Esophagus squamous epithelium (tissue), 5 donors: ENCODE data around the gene DEF6. TPM values are rescaled to one million over a fixed set of nuclear protein-coding genes. Genes with fewer than 3 reads are reported as not detected.
"Not testable (repeated sequence)": the region's sequence is repeated elsewhere in the genome, so short reads cannot be mapped to it uniquely, and the experiment has no call there.

Source experiments
- DNase-seq: peaks from one replicate; lab custom pipeline; 2025; lab: John Stamatoyannopoulos, UW
- H3K27ac ChIP-seq, 4 donors: fragments of 200-600 bp; sonication (generic); one replicate each; pipeline ENCODE4 v1.5.1; 2016 to 2019; ENCODE audit warnings: mild to moderate bottlenecking in 1 of 4
- H3K27me3 ChIP-seq, 4 donors: fragments of 200-600 bp; sonication (generic); 1 replicate in 3 of 4; 2 replicates in 1 of 4; pipeline versions ENCODE4 v1.5.1 to v1.6.0; 2017 to 2021; ENCODE audit warnings: antibody characterized with exemption in 1 of 4
- H3K36me3 ChIP-seq, 3 donors: fragments of 200-600 bp; sonication (generic); one replicate each; pipeline ENCODE4 v1.5.1; 2016 to 2019
- H3K4me1 ChIP-seq, 3 donors: fragments of 200-600 bp; sonication (generic); one replicate each; pipeline ENCODE4 v1.5.1; 2017 to 2019
- H3K4me3 ChIP-seq, 4 donors: fragments of 200-600 bp; sonication (generic); 1 replicate in 3 of 4; 2 replicates in 1 of 4; pipeline ENCODE4 v1.5.1; 2016 to 2019; ENCODE audit warnings: mild to moderate bottlenecking in 2 of 4, moderate library complexity in 1 of 4
- H3K9me3 ChIP-seq, 3 donors: fragments of 200-600 bp; sonication (generic); one replicate each; pipeline ENCODE4 v1.5.1; 2016 to 2019
- CTCF ChIP-seq, 6 experiments: fragments of 450-650 bp in 4 of 6; fragments of 200-600 bp in 2 of 6; sonication (generic) in 2 of 6; IDR thresholded peaks; one replicate each; pipeline ENCODE4 v1.5.1; 2016 to 2019; ENCODE audit warnings: antibody characterized with exemption in 6 of 6, mild to moderate bottlenecking in 4 of 6, moderate library complexity in 4 of 6
- POLR2A ChIP-seq, 4 donors: fragments of 450-650 bp; IDR thresholded peaks; one replicate each; pipeline ENCODE4 v1.6.1; 2017; ENCODE audit warnings: antibody characterized with exemption in 4 of 4, mild to moderate bottlenecking in 4 of 4, moderate library complexity in 3 of 4
- WGBS, 2 donors: methylation state at CpG; one replicate each; pipeline ENCODE4 v1.1.5; 2018; 5-methylcytosine and 5-hydroxymethylcytosine counted together
- intact Hi-C: fragments of 100-400 bp; cut with DNase I; formaldehyde crosslinking; loops from one replicate; pipeline ENCODE4 v1.15.0; 2022
- total RNA-seq, 4 donors: library from RNA; depleted of rRNA; stranded (reverse); fragments of >200 nt; gene quantifications; one replicate each; pipeline ENCODE4 v1.1.0, GENCODE V29; 2016
- donor health status: DM: yes; HTN: yes; CAD: no.

The DEF6 gene
- total RNA-seq, 4 donors from 2014 or later = 20.5 to 38.0 (median 25.2) TPM

GRCh38 chr6:35330541-35331119 lies 33.0 kb downstream of the DEF6 start:
- Histone ChIP-seq H3K27me3 (peaks cover 0 to 5% (median 0%) of the 10 kb centered on the region in 4 donors), H3K4me1 (peaks cover 0 to 21% (median 0%) of the 10 kb centered on the region in 3 donors), H3K27ac (no peak overlapping the region), H3K4me3 (no peak overlapping the region), H3K9me3 (no peaks in the 10 kb centered on the region), H3K36me3 (no peaks in the 10 kb centered on the region)
- TF ChIP-seq POLR2A (IDR thresholded peaks at IDR 0.05) (no peak), CTCF (IDR thresholded peaks at IDR 0.05) (no peak)
- no peak for DNase-seq
- intact Hi-C loops = no loop called here
- 93% methylated on average over 9 of the region's 9 CpGs for WGBS, 2 donors

- H3K27me3 ChIP-seq, DNase-seq, H3K9me3 ChIP-seq, intact Hi-C loops, H3K36me3 ChIP-seq, H3K4me3 ChIP-seq: not testable (repeated sequence)
- WGBS, 2 donors = 25 to 63% methylated on average over 2 to 6 of the region's 9 CpGs
- Histone ChIP-seq H3K4me1 (peaks cover 0 to 19% (median 0%) of the 10 kb centered on the region in 3 donors), H3K27ac (peak overlapping the region in 2 of 4 donors; percentile 44 to 53)
- peak in 4 of 6 experiments; percentile 21 to 53 (median 32) for TF ChIP-seq CTCF (IDR thresholded peaks at IDR 0.05)
Observed at GRCh38 chr6:35332074-35332887, 34.7 kb downstream of the DEF6 start.

GRCh38 chr6:35341557-35341956 lies 43.9 kb downstream of the DEF6 start:
- Histone ChIP-seq H3K4me1 (peaks cover 17 to 39% (median 32%) of the 10 kb centered on the region in 3 donors), H3K27ac (peak overlapping the region; percentile 16 to 97 (median 73)), H3K27me3 (no peaks in the 10 kb centered on the region), H3K9me3 (no peaks in the 10 kb centered on the region), H3K36me3 (peaks cover 0 to 15% (median 0%) of the 10 kb centered on the region in 3 donors), H3K4me3 (no peak overlapping the region)
- TF ChIP-seq CTCF (IDR thresholded peaks at IDR 0.05) = no peak
- TF ChIP-seq POLR2A (IDR thresholded peaks at IDR 0.05) = no peak
- intact Hi-C loops = loop anchor here (5.0 to 10.0 kb wide), 2 partner anchors 73 to 111 kb away; partner anchors contain the start of gene FANCE
- 55 to 59% methylated on average over 12 to 13 of the region's 13 CpGs for WGBS, 2 donors
- DNase-seq = no peak

- intact Hi-C loops = loop anchor here (5.0 to 10.0 kb wide), 2 partner anchors 72 to 110 kb away; partner anchors contain the start of gene FANCE
- peaks cover 17 to 46% (median 32%) of the 10 kb centered on the region in 3 donors for H3K4me1 ChIP-seq
- peak; percentile 91 for DNase-seq
- H3K9me3 ChIP-seq = no peaks in the 10 kb centered on the region
- no peaks in the 10 kb centered on the region for H3K27me3 ChIP-seq
- 0% methylated on average over 4 to 6 of the region's 77 CpGs for whole genome bisulfite sequencing, 2 donors
- peaks cover 0 to 24% (median 0%) of the 10 kb centered on the region in 3 donors for H3K36me3 ChIP-seq
- peak in 3 of 4 donors; percentile 67 to 86 (median 71) for TF ChIP-seq POLR2A (IDR thresholded peaks at IDR 0.05)
- peak; percentile 93 to 100 (median 100) for TF ChIP-seq CTCF (IDR thresholded peaks at IDR 0.05)
- H3K27ac ChIP-seq = peak within 1 kb of the TSS; percentile 89 to 97 (median 96)
- H3K4me3 ChIP-seq = peak within 1 kb of the TSS; percentile 69 to 99 (median 92)
Observed at GRCh38 chr6:35342258-35343091, 44.9 kb downstream of the DEF6 start, which contains the start of gene PPARD. Gene PPARD, plus strand, starts transcription at chr6:35342558. Its CDS starts 68,530 bp downstream, at chr6:35411088.
